Right lobe of liver (tissue), 4 donors: ENCODE measurements around the gene ITM2C.

Experiments
- CTCF ChIP-seq, 4 donors: fragments of 200-600 bp in 3 of 4; fragments of 450-650 bp in 1 of 4; IDR thresholded peaks; one replicate each; pipeline versions ENCODE4 v1.5.1 to v1.8.0; 2016 to 2022; ENCODE audit warnings: antibody characterized with exemption in 4 of 4, mild to moderate bottlenecking in 2 of 4
- POLR2A ChIP-seq: fragments of 450-650 bp; IDR thresholded peaks from one replicate; pipeline ENCODE4 v1.6.1; 2017; ENCODE audit warnings: antibody characterized with exemption, mild to moderate bottlenecking
- donor health status: DM: no; HTN: no; CAD: no.
- donor health status: DM: no; HTN: no; CAD: no.
- donor health status: DM: no; HTN: yes; CAD: no.

GRCh38 chr2:230871361-230872150 lies 6.8 kb downstream of the ITM2C start:
- no peak for TF ChIP-seq POLR2A
- TF ChIP-seq CTCF (IDR thresholded peaks at IDR 0.05), result no peak
